Left lung (tissue), 10 donors: Measurements from ENCODE around the gene COPZ1. TPM values are rescaled to one million over a fixed set of nuclear protein-coding genes. Genes with fewer than 3 reads are reported as not detected.

Source experiments
- ATAC-seq: fragments of 200-7000 bp; cut with Tn5 transposase; one replicate; pipeline ENCODE4 v1.9.1; 2020; ENCODE audit warnings: moderate library complexity
- DNase-seq, 4 donors: peaks; one replicate each; pipeline ENCODE4 v3.0.0-alpha.2; 2013 to 2020
- H3K27ac ChIP-seq, 2 donors: fragments of 200-600 bp; sonication (generic) in 1 of 2; one replicate each; pipeline versions ENCODE4 v1.5.0 to v1.8.0; 2020 to 2021
- H3K27me3 ChIP-seq, 2 donors: fragments of 200-600 bp; sonication (generic) in 1 of 2; one replicate each; pipeline versions ENCODE4 v1.5.0 to v1.8.0; 2020 to 2021
- H3K36me3 ChIP-seq, 2 donors: fragments of 200-600 bp; sonication (generic) in 1 of 2; one replicate each; pipeline versions ENCODE4 v1.5.0 to v1.8.0; 2020 to 2021
- H3K4me1 ChIP-seq, 2 donors: fragments of 200-600 bp; one replicate each; pipeline ENCODE4 v1.8.0; 2021
- H3K4me3 ChIP-seq, 2 donors: fragments of 200-600 bp; sonication (generic) in 1 of 2; one replicate each; pipeline versions ENCODE4 v1.5.0 to v1.8.0; 2020 to 2021; ENCODE audit warnings: mild to moderate bottlenecking in 1 of 2
- H3K9me3 ChIP-seq, 2 donors: fragments of 200-600 bp; sonication (generic) in 1 of 2; one replicate each; pipeline versions ENCODE4 v1.5.0 to v1.8.0; 2020 to 2021
- CTCF ChIP-seq, 2 donors: fragments of 200-600 bp; sonication (generic) in 1 of 2; IDR thresholded peaks; one replicate each; pipeline versions ENCODE4 v1.5.0 to v1.8.0; 2021; ENCODE audit warnings: antibody characterized with exemption in 2 of 2
- intact Hi-C, 2 donors: fragments of 100-400 bp; cut with DNase I; formaldehyde crosslinking; loops; one replicate each; pipeline versions ENCODE4 v1.11.2 to v1.14.2; 2022
- polyA plus RNA-seq, 6 donors: library from polyadenylated mRNA; unstranded; fragments of 120-200 nt; gene quantifications; one replicate each; pipeline ENCODE4 v1.2.1, GENCODE V29; 2013; ENCODE audit not compliant: insufficient read length in 6 of 6
- total RNA-seq, 2 donors: library from RNA; stranded (reverse); fragmentation: NEBNext Ultra II Directional; extraction: Animal tissue kit (Norgen Biotek cat#: 25700); gene quantifications; one replicate each; pipeline ENCODE4 v1.2.1, GENCODE V29; 2021
- donor health status: DM: no; HTN: yes; CAD: no.
- donor health status: DM: no; HTN: no; CAD: no.

COPZ1 gene
- total and polyA plus RNA-seq, 8 donors: 157 to 232 (median 211) TPM

GRCh38 chr12:54294953-54295566, 29.9 kb upstream of the COPZ1 start:
- ATAC-seq: no peak
- intact Hi-C loops: loop anchor here in 1 of 2 donors (10.0 kb wide), 1 partner anchor 70 kb away; the partner anchor contains the start of gene GPR84

GRCh38 chr12:54296393-54297099, 28.4 kb upstream of the COPZ1 start:
- peaks cover 0 to 14% of the 10 kb centered on the region in 2 donors for H3K27me3 ChIP-seq
- ATAC-seq: no peak
- intact Hi-C loops: loop anchor here in 1 of 2 donors (10.0 kb wide), 1 partner anchor 68 kb away; the partner anchor contains the start of gene GPR84
- peaks cover 0 to 92% of the 10 kb centered on the region in 2 donors for H3K4me1 ChIP-seq
- peak overlapping the region in 1 of 2 donors; percentile 46 for H3K4me3 ChIP-seq
- H3K27ac ChIP-seq: peak overlapping the region in 1 of 2 donors; percentile 86
- no peaks in the 10 kb centered on the region for H3K9me3 ChIP-seq
- no peak for TF ChIP-seq CTCF (IDR thresholded peaks at IDR 0.05)
- peaks cover 0 to 21% of the 10 kb centered on the region in 2 donors for H3K36me3 ChIP-seq
- no peak for DNase-seq

More at GRCh38 chr12:54294953-54295566, 29.9 kb upstream of the COPZ1 start:
- H3K4me1 ChIP-seq: peaks cover 0 to 83% of the 10 kb centered on the region in 2 donors
- peaks cover 0 to 36% of the 10 kb centered on the region in 2 donors for H3K36me3 ChIP-seq
- no peak for DNase-seq
- peaks cover 0 to 9% of the 10 kb centered on the region in 2 donors for H3K27me3 ChIP-seq
- no peak for TF ChIP-seq CTCF (IDR thresholded peaks at IDR 0.05)
- H3K27ac ChIP-seq: peak overlapping the region in 1 of 2 donors; percentile 86
- H3K4me3 ChIP-seq: peak overlapping the region in 1 of 2 donors; percentile 21
- H3K9me3 ChIP-seq: no peaks in the 10 kb centered on the region

- no peaks in the 10 kb centered on the region for H3K36me3 ChIP-seq
- H3K27ac ChIP-seq: peak overlapping the region in 1 of 2 donors; percentile 86
- peaks cover 0 to 14% of the 10 kb centered on the region in 2 donors for H3K27me3 ChIP-seq
- DNase-seq (no peak), ATAC-seq (no peak)
- H3K4me1 ChIP-seq: peaks cover 5 to 83% of the 10 kb centered on the region in 2 donors
- peak overlapping the region in 1 of 2 donors; percentile 46 for H3K4me3 ChIP-seq
- intact Hi-C loops: loop anchor here in 1 of 2 donors (10.0 kb wide), 1 partner anchor 66 kb away; the partner anchor contains the start of gene GPR84
- no peak for TF ChIP-seq CTCF (IDR thresholded peaks at IDR 0.05)
- no peaks in the 10 kb centered on the region for H3K9me3 ChIP-seq
These were observed 26.0 kb upstream of the COPZ1 start for GRCh38 chr12:54298904-54299303.

GRCh38 chr12:54299515-54300224, 25.3 kb upstream of the COPZ1 start:
- peak overlapping the region in 1 of 2 donors; percentile 46 for H3K4me3 ChIP-seq
- ATAC-seq (no peak), DNase-seq (no peak)
- TF ChIP-seq CTCF (IDR thresholded peaks at IDR 0.05): no peak
- H3K27me3 ChIP-seq: peaks cover 0 to 14% of the 10 kb centered on the region in 2 donors
- peaks cover 11 to 83% of the 10 kb centered on the region in 2 donors for H3K4me1 ChIP-seq
- no peaks in the 10 kb centered on the region for H3K36me3 ChIP-seq
- peak overlapping the region in 1 of 2 donors; percentile 86 for H3K27ac ChIP-seq
- intact Hi-C loops: loop anchor here in 1 of 2 donors (10.0 kb wide), 1 partner anchor 65 kb away; the partner anchor contains the start of gene GPR84
- H3K9me3 ChIP-seq: no peaks in the 10 kb centered on the region
